HepG2 (cell line): Measurements from ENCODE around the gene SNF8. TPM values are rescaled to one million over a fixed set of nuclear protein-coding genes. Genes with fewer than 3 reads are reported as not detected.

Experiments used
- ATAC-seq: fragments of 200-7000 bp; cut with Tn5 transposase; 3 replicates; pipeline ENCODE4 v1.9.1; 2020; ENCODE audit warnings: mild to moderate bottlenecking, moderate library complexity
- BruUV-seq: library from RNA; stranded (reverse); fragments of 400-500 nt; replicated peaks from 2 replicates; lab custom pipeline; 2021; lab: Mats Ljungman, UMichigan
- CTCF ChIA-PET: fragments of 300-600 bp; formaldehyde crosslinking; extraction: SDS; loops from one replicate; lab custom pipeline; 2021; ENCODE audit warnings: low total read pairs, inconsistent platforms, low intra/inter-chr PET ratio; lab: Yijun Ruan, JAX
- POLR2A ChIA-PET: fragments of 350-600 bp; sonication (Branson Sonifier 250); formaldehyde crosslinking; loops from one replicate; lab custom pipeline; 2020; ENCODE audit warnings: antibody characterized with exemption, inconsistent platforms; lab: Yijun Ruan, JAX
- DNase-seq: peaks from one replicate; pipeline ENCODE4 v3.0.0-alpha.2; 2015; ENCODE audit warnings: low spot score
- FAIRE-seq: peaks from 3 replicates; lab custom pipeline; 2011; peaks lifted over from hg19 to GRCh38; lab: Jason Lieb, UNC
- H2AFZ ChIP-seq: one replicate; pipeline ENCODE4 v1.6.1; 2011; ENCODE audit warnings: low read length, inconsistent platforms
- H3K27ac ChIP-seq: fragments of 300-600 bp; 3 replicates; pipeline ENCODE4 v1.8.0; 2011; ENCODE audit warnings: mixed run types, mild to moderate bottlenecking, mixed read lengths, low read length, inconsistent platforms; ENCODE audit not compliant: insufficient read depth; ENCODE audit errors: extremely low read length
- H3K27me3 ChIP-seq, 2 experiments: fragments of 200-600 bp in 1 of 2; 2 replicates in 1 of 2; 3 replicates in 1 of 2; pipeline versions ENCODE4 v1.6.0 to v1.8.0; 2011; ENCODE audit warnings: low read length in 2 of 2, mild to moderate bottlenecking in 2 of 2, moderate library complexity in 2 of 2, inconsistent platforms in 1 of 2; ENCODE audit not compliant: insufficient read depth in 2 of 2, control insufficient read depth in 1 of 2
- H3K36me3 ChIP-seq, 2 experiments: fragments of 200-600 bp in 1 of 2; replicated peaks in 1 of 2; 2 replicates in 1 of 2; 3 replicates in 1 of 2; pipeline versions ENCODE4 v1.5.1 to v1.8.0; 2011; ENCODE audit warnings: low read length in 2 of 2, inconsistent platforms in 1 of 2; ENCODE audit not compliant: insufficient read depth in 2 of 2, control insufficient read depth in 1 of 2
- H3K4me1 ChIP-seq: 2 replicates; pipeline ENCODE4 v1.5.1; 2012; ENCODE audit warnings: low read length, inconsistent platforms; ENCODE audit not compliant: insufficient read depth
- H3K4me2 ChIP-seq: 2 replicates; pipeline ENCODE4 v1.6.0; 2011; ENCODE audit warnings: low read depth, low read length, inconsistent platforms
- H3K4me3 ChIP-seq, 3 experiments: fragments of 200-600 bp in 1 of 3; sonication (generic), shearing (Covaris generic) in 1 of 3; replicated peaks in 1 of 3; 2 replicates each; pipeline ENCODE4 v1.5.1; 2011 to 2016; ENCODE audit warnings: low read length in 3 of 3, inconsistent platforms in 2 of 3, low read depth in 2 of 3, mild to moderate bottlenecking in 2 of 3, control low read depth in 1 of 3, mixed read lengths in 1 of 3; ENCODE audit not compliant: insufficient read depth in 1 of 3
- H3K79me2 ChIP-seq: one replicate; pipeline ENCODE4 v1.6.1; 2011; ENCODE audit warnings: low read length, inconsistent platforms; ENCODE audit not compliant: insufficient read depth
- H3K9ac ChIP-seq: 2 replicates; pipeline ENCODE4 v1.6.0; 2011; ENCODE audit warnings: mild to moderate bottlenecking, low read depth, low read length, inconsistent platforms; ENCODE audit not compliant: insufficient read depth
- H3K9me3 ChIP-seq: 2 replicates; pipeline ENCODE4 v1.5.1; 2012; ENCODE audit warnings: mild to moderate bottlenecking, low read length
- H4K20me1 ChIP-seq: 2 replicates; pipeline ENCODE4 v1.6.0; 2011; ENCODE audit warnings: inconsistent platforms, mild to moderate bottlenecking, low read length, moderate library complexity; ENCODE audit not compliant: insufficient read depth
- AGO2 ChIP-seq: fragments of 200-400 bp; formaldehyde crosslinking; optimal IDR thresholded peaks from 2 replicates; pipeline ENCODE3; 2017; ENCODE audit warnings: mild to moderate bottlenecking, low read depth, low read length, moderate library complexity
- FOXK2 ChIP-seq: fragments of 450-650 bp; IDR thresholded peaks from 2 replicates; pipeline ENCODE4 v1.6.1; 2016
- MAFF ChIP-seq: IDR thresholded peaks from 2 replicates; pipeline ENCODE4 v1.6.1; 2011; ENCODE audit warnings: low read depth, low read length, improper control_type of control experiment
- MAFK ChIP-seq, 2 experiments: IDR thresholded peaks in 1 of 2; conservative IDR thresholded peaks in 1 of 2; 2 replicates each; pipeline ENCODE4 v1.6.1; 2011; ENCODE audit warnings: improper control_type of control experiment in 2 of 2, low read length in 2 of 2
- ZNF251 ChIP-seq: sonication (generic); formaldehyde crosslinking; IDR thresholded peaks from 2 replicates; pipeline ENCODE4 v1.9.0; 2021; ENCODE audit warnings: mild to moderate bottlenecking, missing genetic modification reagents
- ZNF34 ChIP-seq: sonication (generic); formaldehyde crosslinking; IDR thresholded peaks from 2 replicates; pipeline ENCODE4 v1.4.0; 2020; ENCODE audit warnings: mild to moderate bottlenecking, missing genetic modification reagents, borderline replicate concordance
- ZNF367 ChIP-seq: sonication (generic); formaldehyde crosslinking; IDR thresholded peaks from 2 replicates; pipeline ENCODE4 v1.4.0; 2020; ENCODE audit warnings: missing genetic modification reagents, borderline replicate concordance
- ZNF382 ChIP-seq: sonication (generic); formaldehyde crosslinking; IDR thresholded peaks from 2 replicates; pipeline ENCODE4 v1.5.0; 2020; ENCODE audit warnings: missing genetic modification reagents, mild to moderate bottlenecking, borderline replicate concordance
- ZNF619 ChIP-seq: sonication (generic); formaldehyde crosslinking; IDR thresholded peaks from 2 replicates; pipeline ENCODE4 v1.4.0; 2020; ENCODE audit warnings: mild to moderate bottlenecking, missing genetic modification reagents
- WGBS: methylation state at CpG from one replicate; pipeline ENCODE4 v1.1.6; 2017; ENCODE audit warnings: low lambda C conversion rate; 5-methylcytosine and 5-hydroxymethylcytosine counted together
- in situ Hi-C: cut with HindIII; loops from 2 replicates; pipeline ENCODE4 v1.10.0; 2017; ENCODE audit warnings: low pct_unique_long_range_greater_than_20kb; ENCODE audit not compliant: extremely low pct_ligation_motif_present
- intact Hi-C: fragments of 100-400 bp; cut with micrococcal nuclease; formaldehyde crosslinking; loops from one replicate; pipeline ENCODE4 v1.10.0; 2022; ENCODE audit not compliant: unreplicated experiment
- polyA plus RNA-seq, 8 experiments: library from polyadenylated mRNA; depleted of rRNA in 3 of 8; stranded (reverse) in 7 of 8; unstranded in 1 of 8; fragments of >200 nt; fragmentation: Illumina TruSeq in 4 of 8; extraction: Trizol in 4 of 8; gene quantifications; 2 replicates each; pipeline versions ENCODE4 v1.2.1 to v1.2.3, GENCODE V29; 2011 to 2016; ENCODE audit warnings: low read depth in 4 of 8, missing spikeins in 1 of 8, mixed read lengths in 1 of 8; ENCODE audit not compliant: insufficient read depth in 1 of 8
- total RNA-seq, 5 experiments: library from RNA; depleted of rRNA; stranded (reverse); fragments of >200 nt; fragmentation: Illumina TruSeq; extraction: Trizol; gene quantifications; 2 replicates each; pipeline ENCODE4 v1.2.3, GENCODE V29; 2016; ENCODE audit warnings: low read depth in 1 of 5

Gene SNF8
- total and polyA plus RNA-seq, 2 of the 13 experiments (the other 11 are each of a cell fraction or from before 2014, with no cell fraction given), result 114 to 153 TPM

DNA sequence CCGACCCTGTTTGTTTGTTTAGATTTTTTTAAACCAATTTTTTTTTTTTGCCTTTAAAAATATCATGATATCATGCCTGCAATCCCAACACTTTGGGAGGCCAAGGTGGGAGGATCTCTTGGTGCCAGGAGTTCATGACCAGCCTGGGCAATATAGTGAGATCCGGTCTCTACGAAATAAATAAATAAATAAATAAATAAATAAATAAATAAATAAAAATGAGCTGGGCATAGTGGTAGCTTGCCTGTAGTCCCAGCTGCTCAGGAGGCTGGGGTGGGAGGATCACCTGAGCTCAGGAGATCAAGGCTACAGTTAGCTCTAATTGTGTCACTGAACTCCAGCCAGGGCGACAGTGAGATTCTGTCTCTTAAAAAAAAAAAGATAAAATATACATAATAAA is 44.5 kb upstream of the SNF8 start:
- peaks cover 26% of the 10 kb centered on the region; the same call in 1 of the 2 replicates for H3K4me1 ChIP-seq
- H3K36me3 ChIP-seq, result no peaks in the 10 kb centered on the region
- H3K9me3 ChIP-seq, result no peaks in the 10 kb centered on the region
- H3K9ac ChIP-seq, result no peak overlapping the region
- no peak overlapping the region for H3K4me3 ChIP-seq
- no TSS peak for BruUV-seq
- H3K27ac ChIP-seq, result no peak overlapping the region
- H3K79me2 ChIP-seq, result no peaks in the 10 kb centered on the region
- DNase-seq (no peak), FAIRE-seq (no peak), ATAC-seq (no peak)
- H3K27me3 ChIP-seq, result no peaks in the 10 kb centered on the region
- in situ Hi-C loops, result no loop called here
- POLR2A ChIA-PET, result interaction anchor here (1.4 kb wide), 1 partner anchor 18 kb away, joined by 5 read pairs; no protein-coding TSS in a partner anchor
- intact Hi-C loops, result no loop called here
- CTCF ChIA-PET, result no interaction called here
- no peak overlapping the region for H3K4me2 ChIP-seq
- no peak overlapping the region for H2AFZ ChIP-seq
- H4K20me1 ChIP-seq, result no peaks in the 10 kb centered on the region
- TF ChIP-seq ZNF619 (CRISPR knock-in tag) (no peak), MAFF (no peak), ZNF382 (no peak), FOXK2 (no peak), MAFK (conservative IDR thresholded peaks at IDR 0.05 in 1 of 2, IDR thresholded peaks at IDR 0.05 in 1 of 2; ENCODE audit: low read length in 2 of 2) (no peak), ZNF251 (CRISPR knock-in tag) (no peak), AGO2 (no peak), ZNF367 (CRISPR knock-in tag) (no peak), ZNF34 (no peak)
- WGBS, result 89% methylated on average over 4 of the region's 4 CpGs
